Astrocyte of the cerebellum (primary cell): ENCODE measurements around the gene NUDCD2.

Source experiments
- DNase-seq: peaks from one replicate; pipeline ENCODE4 v3.0.0-alpha.2; 2011; ENCODE audit warnings: low read depth
- H3K4me3 ChIP-seq: 2 replicates; pipeline ENCODE4 v1.5.1; 2011; ENCODE audit warnings: mild to moderate bottlenecking, low read depth, low read length, moderate library complexity
- CTCF ChIP-seq: IDR thresholded peaks from 2 replicates; pipeline ENCODE4 v1.5.1; 2012; ENCODE audit warnings: low read length, low read depth, moderate library complexity, mild to moderate bottlenecking; ENCODE audit errors: missing control alignments
- in situ Hi-C: cut with HindIII; loops from 2 replicates; pipeline ENCODE4 v1.10.0; 2017; ENCODE audit warnings: low sequenced_read_pairs

The NUDCD2 gene

GRCh38 chr5:163496286-163496685 is 36.4 kb upstream of the NUDCD2 start:
- H3K4me3 ChIP-seq = no peak overlapping the region
- in situ Hi-C loops = no loop called here
- no peak for TF ChIP-seq CTCF
- no peak for DNase-seq

- no peak overlapping the region for H3K4me3 ChIP-seq
- no peak for TF ChIP-seq CTCF
- DNase-seq = no peak
- in situ Hi-C loops = no loop called here
Measured at GRCh38 chr5:163489745-163490075, 29.8 kb upstream of the NUDCD2 start.

GRCh38 chr5:163489055-163489744 is 29.3 kb upstream of the NUDCD2 start:
- TF ChIP-seq CTCF = peak; percentile 32
- DNase-seq = no peak
- H3K4me3 ChIP-seq = no peak overlapping the region
- in situ Hi-C loops = no loop called here

- H3K4me3 ChIP-seq = no peak overlapping the region
- DNase-seq = no peak
- in situ Hi-C loops = no loop called here
- TF ChIP-seq CTCF = no peak
Measured at GRCh38 chr5:163478982-163479271, 19.0 kb upstream of the NUDCD2 start.

GRCh38 chr5:163478126-163478981 is 18.5 kb upstream of the NUDCD2 start:
- in situ Hi-C loops = no loop called here
- no peak for DNase-seq
- no peak for TF ChIP-seq CTCF
- no peak overlapping the region for H3K4me3 ChIP-seq

- TF ChIP-seq CTCF = no peak
- in situ Hi-C loops = no loop called here
- no peak for DNase-seq
- no peak overlapping the region for H3K4me3 ChIP-seq
Measured at GRCh38 chr5:163475411-163475810, 15.5 kb upstream of the NUDCD2 start.
